Measurements from ENCODE around the gene MON1A.

DNA sequence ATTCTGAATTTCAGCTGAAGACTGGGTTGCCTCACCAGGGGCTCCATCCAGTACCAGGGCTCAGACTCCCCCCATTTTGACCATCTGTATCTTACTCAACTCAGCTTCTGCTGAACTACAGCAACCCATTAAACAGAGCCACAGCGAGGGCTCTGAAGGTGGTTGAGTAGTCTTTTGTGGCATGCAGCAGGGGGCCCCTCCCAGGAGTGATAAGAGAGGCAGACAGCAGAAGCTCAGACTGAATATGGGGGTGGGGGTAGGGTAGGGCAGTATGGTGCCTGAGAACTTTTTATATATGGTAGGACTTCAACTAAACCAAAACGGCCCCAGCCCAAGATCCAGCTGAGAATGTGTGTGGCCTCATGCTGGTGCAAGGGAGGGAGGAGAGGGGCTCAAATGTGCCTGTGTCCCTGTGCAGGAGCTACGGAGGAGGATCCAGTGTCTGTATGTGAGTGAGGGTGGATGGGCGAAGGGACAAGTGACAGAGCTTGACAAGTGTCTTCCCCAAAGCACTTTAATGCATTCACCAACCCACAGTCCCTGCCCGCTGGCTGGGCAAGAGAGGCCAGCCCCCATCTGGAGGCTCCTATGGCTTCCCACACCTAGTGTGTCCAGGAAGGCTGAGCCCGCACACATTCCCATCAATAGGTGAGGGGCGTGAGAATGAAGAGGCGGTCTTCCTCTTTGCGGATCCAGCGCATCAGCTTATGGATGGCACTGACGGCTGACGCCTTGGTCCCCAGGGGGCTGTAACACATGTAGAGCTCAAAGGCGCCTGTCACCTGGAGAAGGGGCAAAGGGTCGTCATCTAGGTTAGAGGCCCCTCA, 21.0 kb downstream of the MON1A start:
- TF ChIP-seq, protein P1, sequence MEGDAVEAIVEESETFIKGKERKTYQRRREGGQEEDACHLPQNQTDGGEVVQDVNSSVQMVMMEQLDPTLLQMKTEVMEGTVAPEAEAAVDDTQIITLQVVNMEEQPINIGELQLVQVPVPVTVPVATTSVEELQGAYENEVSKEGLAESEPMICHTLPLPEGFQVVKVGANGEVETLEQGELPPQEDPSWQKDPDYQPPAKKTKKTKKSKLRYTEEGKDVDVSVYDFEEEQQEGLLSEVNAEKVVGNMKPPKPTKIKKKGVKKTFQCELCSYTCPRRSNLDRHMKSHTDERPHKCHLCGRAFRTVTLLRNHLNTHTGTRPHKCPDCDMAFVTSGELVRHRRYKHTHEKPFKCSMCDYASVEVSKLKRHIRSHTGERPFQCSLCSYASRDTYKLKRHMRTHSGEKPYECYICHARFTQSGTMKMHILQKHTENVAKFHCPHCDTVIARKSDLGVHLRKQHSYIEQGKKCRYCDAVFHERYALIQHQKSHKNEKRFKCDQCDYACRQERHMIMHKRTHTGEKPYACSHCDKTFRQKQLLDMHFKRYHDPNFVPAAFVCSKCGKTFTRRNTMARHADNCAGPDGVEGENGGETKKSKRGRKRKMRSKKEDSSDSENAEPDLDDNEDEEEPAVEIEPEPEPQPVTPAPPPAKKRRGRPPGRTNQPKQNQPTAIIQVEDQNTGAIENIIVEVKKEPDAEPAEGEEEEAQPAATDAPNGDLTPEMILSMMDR (IDR thresholded peaks at IDR 0.05): no peak
- TF ChIP-seq POLR2AphosphoS5 (IDR thresholded peaks at IDR 0.05) (no peak), EP300 (IDR thresholded peaks at IDR 0.05) (no peak)
